GM21529 (cell line): ENCODE results near the gene TP53BP2.

Experiments used
- ATAC-seq: cut with Tn5 transposase; IDR thresholded peaks from one replicate; pipeline ENCODE4 v1.9.1; 2021; ENCODE audit not compliant: unreplicated experiment

The TP53BP2 gene

DNA sequence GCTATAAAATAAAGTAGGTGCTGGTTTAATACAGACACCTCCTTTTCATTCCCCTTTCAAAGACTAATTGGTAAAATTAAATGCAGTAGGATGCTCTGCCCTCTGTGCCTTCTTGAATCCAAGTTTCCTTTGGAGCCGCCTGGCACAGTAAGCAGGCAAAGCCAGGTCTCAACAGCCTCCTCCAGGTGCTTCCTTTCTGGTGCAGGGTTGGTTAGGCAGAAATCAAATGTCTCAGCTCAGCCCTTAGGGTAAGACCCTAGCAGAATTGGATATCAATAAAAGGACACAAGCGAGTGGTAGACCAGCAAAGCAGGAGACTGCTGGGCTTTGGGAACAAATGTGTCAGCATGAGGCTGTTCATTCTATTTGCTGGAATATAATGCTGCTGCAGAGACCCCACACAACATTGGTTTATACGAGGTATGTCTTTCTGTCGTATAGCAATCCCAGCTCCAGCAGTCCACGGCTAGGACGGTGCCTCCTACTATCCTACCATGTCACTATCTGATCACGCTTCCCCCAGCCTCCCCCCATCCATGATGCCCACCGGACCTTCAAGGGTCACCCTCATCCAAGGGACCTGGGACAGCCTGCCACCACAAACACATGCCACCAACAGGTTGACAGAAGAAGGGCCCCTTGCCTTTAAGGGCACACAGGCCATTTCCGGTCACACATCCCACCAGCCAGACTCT lies 75.0 kb downstream of the TP53BP2 start:
- no peak for ATAC-seq

- ATAC-seq, result no peak
These were observed 79.9 kb downstream of the TP53BP2 start for GRCh38 chr1:223765719-223766340.

- no peak for ATAC-seq
These were observed 80.6 kb downstream of the TP53BP2 start for GRCh38 chr1:223765036-223765718.

DNA sequence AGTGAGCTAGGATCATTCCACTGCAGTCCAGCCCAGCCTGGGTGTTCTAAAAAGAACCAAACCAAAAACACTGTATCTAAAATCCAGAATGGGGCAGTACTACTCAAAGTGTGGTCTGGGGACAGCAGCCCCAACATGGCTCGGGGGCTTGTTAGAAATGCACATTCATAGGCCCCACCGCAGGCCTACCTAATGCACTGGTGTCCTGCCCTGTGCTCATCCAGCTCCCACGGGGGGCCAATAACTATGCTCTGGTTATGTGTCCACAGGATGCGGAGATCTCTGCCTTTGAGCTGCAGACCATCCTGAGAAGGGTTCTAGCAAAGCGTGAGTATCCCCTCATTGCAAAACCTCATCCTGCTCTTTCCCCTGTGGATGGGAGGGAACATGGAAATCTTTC lies 81.9 kb downstream of the TP53BP2 start:
- ATAC-seq, result no peak

DNA sequence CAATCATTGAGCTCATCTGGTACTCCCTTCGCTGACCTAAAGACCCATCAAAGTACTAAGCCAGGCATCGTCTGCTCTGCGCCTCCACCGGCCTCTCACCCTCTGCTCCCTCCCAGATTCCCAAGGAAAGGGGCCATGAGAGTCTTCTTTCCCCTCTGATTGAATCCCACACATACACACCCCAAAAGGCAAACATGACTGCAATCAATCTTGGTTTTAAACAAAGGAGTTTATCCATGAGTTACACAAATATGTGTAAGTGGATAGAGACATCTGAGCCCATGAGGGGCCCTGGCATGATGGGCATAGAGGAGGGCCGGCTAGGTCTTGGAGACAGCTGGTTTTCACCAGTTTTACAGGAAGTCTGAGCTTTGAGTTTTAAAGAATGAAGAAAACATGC lies 82.5 kb downstream of the TP53BP2 start:
- ATAC-seq, result no peak

- no peak for ATAC-seq
These were observed 84.3 kb downstream of the TP53BP2 start for GRCh38 chr1:223761411-223761810.

GRCh38 chr1:223760833-223761232 lies 84.9 kb downstream of the TP53BP2 start:
- ATAC-seq, result no peak

GRCh38 chr1:223759273-223759672 lies 86.5 kb downstream of the TP53BP2 start:
- ATAC-seq, result no peak

DNA sequence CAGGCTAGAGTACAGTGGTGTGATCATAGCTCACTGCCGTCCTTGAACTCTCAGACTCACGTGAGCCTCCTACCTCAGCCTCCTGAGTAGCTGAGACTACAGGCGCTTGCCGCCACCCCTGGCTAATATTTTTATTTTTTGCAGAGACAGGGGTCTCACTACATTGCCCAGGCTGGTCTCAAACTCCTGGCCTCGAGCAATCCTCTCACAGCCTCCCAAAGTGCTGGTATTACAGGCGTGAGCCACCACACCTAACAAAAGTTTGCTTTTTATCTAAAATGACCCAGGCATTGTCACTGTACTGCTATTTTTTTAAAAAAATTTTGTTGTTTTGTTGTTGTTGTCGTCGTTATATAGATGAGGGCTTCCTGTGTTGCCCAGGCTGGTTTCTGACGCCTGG lies 87.0 kb downstream of the TP53BP2 start:
- no peak for ATAC-seq

DNA sequence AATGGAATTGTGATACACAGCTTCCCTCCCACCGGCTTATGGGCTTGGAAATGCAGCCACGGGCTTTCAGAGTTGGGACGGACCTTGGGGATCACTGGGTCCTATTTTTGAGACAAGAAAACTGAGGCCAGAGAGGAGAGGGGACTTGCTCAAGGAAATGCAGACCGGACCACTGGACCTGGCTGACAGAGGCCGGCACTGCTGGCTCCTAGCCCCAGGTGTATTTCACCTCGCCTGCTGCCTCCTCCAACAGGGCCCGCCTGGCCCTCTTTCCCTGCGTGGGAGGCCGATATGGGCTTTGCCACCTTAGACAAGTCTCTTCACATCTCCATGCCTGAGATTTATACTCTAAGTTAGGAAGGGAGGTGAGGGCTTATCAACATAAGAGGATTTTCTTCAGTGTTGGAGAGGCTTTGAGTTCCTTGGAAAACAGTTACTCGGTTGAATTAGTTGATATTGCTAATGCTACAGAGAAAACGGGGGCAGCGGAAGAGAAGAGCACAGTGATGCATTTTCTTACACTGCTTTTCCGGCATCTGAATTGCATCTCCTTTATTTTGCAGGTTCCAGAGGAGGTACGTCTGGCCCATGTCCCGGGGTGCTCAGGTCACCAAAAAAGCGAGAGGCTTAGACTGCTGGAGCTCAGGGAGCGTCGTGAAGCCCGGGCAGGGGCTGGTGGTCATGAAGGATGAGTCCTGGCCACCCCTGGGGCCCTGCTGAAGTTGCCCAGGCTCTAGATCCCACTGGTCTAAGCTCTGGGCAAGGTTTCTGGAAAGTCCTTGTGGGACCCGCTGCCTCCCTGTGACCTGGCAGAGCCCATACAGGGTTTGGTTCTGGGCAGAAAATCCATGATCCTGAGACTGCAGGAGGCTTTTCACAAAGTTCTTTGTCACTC lies 88.7 kb downstream of the TP53BP2 start:
- ATAC-seq, result no peak

GRCh38 chr1:223755992-223756775 lies 89.6 kb downstream of the TP53BP2 start:
- ATAC-seq, result no peak

DNA sequence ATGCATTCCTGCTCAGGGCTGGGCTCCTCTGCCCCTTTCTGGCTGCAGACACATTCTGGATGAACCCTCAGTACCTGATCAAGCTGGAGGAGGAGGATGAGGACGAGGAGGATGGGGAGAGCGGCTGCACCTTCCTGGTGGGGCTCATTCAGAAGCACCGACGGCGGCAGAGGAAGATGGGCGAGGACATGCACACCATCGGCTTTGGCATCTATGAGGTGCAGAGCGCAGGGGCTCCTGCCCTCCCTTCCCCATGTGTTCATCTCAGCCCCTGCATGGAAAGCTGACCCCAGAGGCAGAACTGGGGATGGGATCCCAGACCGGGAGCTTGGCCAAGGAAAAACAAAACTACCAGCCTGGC lies 90.3 kb downstream of the TP53BP2 start:
- ATAC-seq, result no peak

DNA sequence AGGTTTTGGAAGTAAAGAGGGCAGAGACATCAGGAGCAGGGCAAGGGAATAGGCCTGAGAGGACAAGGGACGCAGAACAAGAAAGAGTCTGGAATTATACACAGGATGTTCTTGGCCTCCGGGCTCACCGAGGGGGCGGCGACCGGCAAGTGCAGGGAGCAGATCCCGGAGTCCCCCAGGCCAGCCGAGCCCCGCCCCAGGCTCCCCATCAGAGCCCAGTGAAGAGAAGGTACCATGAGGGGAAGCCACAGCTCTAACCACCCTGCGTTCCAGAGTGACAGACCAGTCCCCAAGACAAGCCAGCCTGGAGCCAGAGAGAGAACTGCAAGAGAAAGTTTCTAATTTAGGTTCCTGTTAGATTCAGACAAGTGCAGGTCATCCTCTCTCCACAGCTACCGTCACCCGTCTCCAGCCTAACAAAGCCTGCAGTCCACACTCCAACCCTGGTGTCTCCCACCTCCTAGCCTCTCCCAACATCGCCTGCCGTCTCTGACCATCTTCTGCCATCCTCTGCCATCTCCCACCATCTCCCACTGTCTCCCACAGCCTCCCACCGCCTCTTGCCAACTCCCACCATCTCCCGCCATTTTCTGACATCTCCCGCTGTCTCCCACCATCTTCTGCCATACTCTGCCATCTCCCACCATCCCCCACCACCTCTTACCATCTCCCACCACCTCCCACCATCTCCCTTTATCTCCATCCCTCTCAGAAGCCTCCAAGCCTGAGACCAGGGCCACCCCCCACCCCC lies 90.9 kb downstream of the TP53BP2 start:
- no peak for ATAC-seq

DNA sequence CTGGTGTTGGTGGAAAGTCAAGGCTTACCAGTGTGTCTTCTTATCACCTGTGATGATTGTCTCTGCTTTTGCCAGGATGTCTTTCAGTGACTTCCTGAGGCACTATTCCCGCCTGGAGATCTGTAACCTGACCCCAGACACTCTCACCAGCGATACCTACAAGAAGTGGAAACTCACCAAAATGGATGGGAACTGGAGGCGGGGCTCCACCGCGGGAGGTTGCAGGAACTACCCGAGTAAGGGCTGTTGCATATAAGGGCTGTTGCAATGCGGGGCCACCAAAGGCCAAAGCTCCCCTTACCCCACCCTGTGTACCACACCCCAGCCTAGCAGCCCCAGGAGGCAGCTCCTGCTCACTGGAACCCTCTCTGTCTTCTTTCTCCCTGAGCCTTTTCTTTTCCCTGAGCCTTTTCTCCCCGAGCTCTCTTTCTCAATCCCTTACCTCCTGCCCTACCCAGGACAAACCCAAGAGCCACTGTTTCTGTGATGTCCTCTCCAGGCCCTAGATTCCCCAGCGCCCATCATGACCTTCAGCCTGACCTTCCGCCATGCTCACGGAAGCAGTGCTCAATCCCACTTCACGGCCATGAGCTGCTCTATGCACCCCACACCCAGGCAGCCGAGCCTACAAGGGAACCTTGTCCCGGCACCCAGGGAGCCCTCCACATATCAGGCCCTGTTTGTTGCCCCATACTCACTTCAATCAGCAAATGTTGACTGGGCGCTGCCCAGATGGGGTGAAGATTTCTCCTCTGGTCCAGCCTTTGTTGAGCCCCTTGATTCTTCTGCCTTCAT lies 92.8 kb downstream of the TP53BP2 start:
- no peak for ATAC-seq

DNA sequence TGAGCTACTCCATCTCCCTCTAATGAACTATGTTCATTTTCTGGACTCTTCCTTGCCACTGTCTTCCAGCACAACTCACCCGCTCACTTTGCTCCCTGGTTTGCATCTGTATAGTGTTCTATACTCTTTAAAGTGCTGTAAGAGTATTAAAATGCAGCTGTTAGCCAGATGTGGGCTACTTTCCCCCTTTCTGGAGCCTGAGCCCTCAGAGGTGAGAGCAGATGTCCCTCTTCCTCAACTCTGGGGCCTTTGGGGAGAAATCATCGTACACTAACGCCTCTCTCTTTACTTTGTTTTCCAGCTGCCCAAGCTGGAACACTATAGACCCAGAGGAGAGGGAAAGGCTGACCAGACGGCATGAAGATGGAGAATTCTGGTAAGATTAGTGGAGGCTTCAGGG lies 94.1 kb downstream of the TP53BP2 start:
- no peak for ATAC-seq

DNA sequence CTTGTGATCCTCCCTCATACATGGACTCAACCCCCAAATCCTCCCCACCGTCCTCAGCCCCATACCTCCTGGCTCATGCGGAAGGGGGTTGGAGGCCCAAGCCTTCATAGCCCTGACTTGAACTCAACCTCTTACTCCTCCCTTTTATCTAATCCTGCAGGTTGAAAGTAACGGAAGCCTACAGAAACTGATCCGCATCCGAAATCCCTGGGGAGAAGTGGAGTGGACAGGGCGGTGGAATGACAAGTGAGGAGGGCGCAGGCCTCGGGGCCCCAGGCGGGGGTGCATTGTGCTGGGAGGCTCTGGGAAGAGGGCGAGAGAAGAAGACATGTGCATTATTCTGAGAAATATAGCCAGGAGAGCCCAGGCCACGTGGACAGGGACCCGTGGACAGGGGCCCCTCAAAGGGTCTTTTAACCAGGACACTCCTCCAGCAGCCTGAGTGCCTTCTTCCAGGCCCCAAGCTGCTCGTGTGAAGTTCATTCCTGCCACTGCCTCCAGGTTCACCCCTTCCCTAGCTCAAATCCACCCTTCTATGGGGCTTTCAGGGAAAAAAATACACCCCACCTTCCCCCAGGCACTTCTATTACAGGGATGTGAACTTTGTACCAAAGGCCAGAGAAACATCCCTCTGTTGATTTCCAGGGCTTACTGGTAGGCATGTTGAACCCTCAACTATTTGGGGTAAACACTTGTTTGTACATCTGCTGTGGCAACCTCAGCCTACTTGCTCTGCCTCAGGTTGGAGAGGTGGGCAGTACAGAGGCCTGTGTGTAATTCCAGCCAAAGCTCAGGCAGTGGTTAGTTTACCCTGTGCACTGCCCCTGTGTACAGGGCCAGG lies 94.8 kb downstream of the TP53BP2 start:
- ATAC-seq, result no peak

DNA sequence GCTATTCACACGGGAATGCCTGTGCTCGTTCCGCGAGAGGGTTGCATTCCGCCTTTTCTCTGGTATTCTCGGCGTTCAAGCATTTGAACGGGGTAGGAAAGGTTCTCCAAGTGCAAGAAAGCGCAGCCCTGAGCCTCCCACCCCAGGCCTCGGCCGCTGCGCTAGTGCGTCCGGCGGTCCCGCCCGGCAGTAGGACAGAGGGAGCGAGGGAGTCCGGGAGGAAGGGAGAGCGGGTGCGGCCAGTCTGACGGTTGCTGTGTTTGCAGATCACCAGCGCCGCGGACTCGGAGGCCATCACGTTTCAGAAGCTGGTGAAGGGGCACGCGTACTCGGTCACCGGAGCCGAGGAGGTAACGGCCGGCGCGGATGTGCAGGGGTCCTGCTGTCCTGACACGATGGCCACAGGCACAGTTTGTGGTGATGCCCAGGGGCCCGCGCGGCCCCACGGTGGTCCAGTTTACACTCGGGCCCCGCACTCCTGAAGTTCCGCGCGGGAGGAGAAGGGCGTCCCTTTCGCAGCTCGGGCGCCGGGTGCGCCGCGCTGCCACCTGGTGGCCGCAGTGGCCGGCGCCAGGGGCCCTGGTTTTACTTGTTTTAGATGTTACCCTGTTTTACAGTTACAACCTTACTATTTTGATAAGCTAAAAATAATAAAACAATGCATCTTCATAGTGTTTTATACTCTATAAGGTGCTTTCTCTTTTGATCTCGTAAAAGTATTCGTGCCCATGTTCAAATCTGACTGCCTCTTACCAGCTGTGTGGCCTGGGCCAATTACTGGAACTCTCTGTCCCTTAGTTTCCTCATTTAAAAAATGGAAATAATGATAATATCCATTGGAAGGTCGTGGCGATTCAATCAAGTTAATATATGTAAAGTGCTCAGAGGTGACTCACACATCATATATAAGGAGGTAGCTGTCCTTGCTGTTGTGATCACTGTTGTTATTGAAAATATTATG lies 96.7 kb downstream of the TP53BP2 start:
- peak; percentile 69 for ATAC-seq
